Measurements from ENCODE around the gene HNRNPL. TPM values are rescaled to one million over a fixed set of nuclear protein-coding genes. Genes with fewer than 3 reads are reported as not detected.

The HNRNPL gene
- total RNA-seq, 1 experiment from 2014 or later, result 443 TPM

DNA sequence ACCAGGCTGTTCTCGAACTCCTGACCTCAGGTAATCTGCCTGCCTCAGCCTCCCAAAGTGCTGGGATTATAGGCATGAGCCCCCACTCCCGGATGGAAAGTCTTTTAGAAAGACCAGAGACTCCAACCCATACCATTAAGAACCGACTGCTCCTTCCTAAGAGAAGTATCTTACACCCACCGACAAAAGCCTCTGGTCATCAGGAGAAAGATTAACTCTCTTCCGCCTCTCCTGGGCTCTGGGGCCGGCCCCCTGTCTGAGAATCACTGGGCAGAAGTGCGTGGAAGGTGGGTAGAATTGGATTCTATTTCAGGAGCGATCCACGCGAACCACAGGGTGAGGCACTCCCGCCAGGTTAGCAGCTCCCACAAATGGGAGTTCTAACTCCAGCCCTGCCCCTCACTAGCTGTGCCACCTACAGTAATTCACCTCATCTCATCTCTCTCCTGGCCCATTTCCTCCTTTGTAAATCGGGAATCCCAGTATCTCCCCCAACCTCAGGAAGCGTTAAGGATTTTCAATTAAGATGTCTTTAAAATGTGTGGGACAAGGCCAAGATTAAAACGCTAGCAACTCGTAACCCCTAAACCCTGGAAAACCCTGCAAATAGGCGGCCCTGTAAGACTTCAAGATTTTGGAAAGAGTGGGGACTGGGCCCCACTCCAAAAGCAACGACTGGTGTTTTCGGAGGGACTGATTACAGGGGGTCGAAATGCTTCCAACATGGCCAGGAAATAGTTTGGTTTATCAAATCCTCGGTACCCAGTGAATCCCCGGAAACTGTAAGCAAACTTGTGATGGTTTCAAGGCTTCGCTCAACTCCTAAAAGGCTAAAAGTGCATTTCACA is 1.3 kb downstream of the HNRNPL start:
- no peaks in the 10 kb centered on the region for H3K9me2 ChIP-seq (ENCODE audit: insufficient read depth)
- H3K4me3 ChIP-seq, result peak overlapping the region; percentile 79
- no peaks in the 10 kb centered on the region for H3K27me3 ChIP-seq (ENCODE audit: insufficient read depth, low read depth)
- H3K27ac ChIP-seq, result peak overlapping the region; percentile 93
- intact Hi-C loops (cut with micrococcal nuclease; ENCODE audit: unreplicated experiment), result no loop called here
- peak overlapping the region; percentile 97 for H3K4me2 ChIP-seq
- TF ChIP-seq, protein P1, sequence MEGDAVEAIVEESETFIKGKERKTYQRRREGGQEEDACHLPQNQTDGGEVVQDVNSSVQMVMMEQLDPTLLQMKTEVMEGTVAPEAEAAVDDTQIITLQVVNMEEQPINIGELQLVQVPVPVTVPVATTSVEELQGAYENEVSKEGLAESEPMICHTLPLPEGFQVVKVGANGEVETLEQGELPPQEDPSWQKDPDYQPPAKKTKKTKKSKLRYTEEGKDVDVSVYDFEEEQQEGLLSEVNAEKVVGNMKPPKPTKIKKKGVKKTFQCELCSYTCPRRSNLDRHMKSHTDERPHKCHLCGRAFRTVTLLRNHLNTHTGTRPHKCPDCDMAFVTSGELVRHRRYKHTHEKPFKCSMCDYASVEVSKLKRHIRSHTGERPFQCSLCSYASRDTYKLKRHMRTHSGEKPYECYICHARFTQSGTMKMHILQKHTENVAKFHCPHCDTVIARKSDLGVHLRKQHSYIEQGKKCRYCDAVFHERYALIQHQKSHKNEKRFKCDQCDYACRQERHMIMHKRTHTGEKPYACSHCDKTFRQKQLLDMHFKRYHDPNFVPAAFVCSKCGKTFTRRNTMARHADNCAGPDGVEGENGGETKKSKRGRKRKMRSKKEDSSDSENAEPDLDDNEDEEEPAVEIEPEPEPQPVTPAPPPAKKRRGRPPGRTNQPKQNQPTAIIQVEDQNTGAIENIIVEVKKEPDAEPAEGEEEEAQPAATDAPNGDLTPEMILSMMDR (conservative IDR thresholded peaks at IDR 0.05), result no peak
- TF ChIP-seq EZH2 (IDR thresholded peaks at IDR 0.05; ENCODE audit: low read depth), result no peak
- peaks cover 71% of the 10 kb centered on the region for H3F3A ChIP-seq (ENCODE audit: insufficient read depth, low read depth)
- no peak overlapping the region for H2AFZ ChIP-seq
- H3K79me2 ChIP-seq (ENCODE audit: low read depth), result peaks cover 67% of the 10 kb centered on the region
- DNase-seq, result no peak
- peaks cover 37% of the 10 kb centered on the region for H3K36me3 ChIP-seq (ENCODE audit: low read depth)
- peaks cover 31% of the 10 kb centered on the region for H3K4me1 ChIP-seq (replicated peaks; ENCODE audit: insufficient read depth)
- no peaks in the 10 kb centered on the region for H3K9me3 ChIP-seq (ENCODE audit: insufficient read depth, low read depth)
- peaks cover 54% of the 10 kb centered on the region for H4K20me1 ChIP-seq (ENCODE audit: insufficient read depth)
- ChIA-PET POLR2A (ENCODE audit: unreplicated experiment) (interaction anchor here (0.5 to 0.8 kb wide), 5 partner anchors 49 to 309 kb away, joined by 3 to 25 read pairs (median 4); partner anchors contain the start of gene ACTN4), CTCF (interaction anchor here (0.9 kb wide), 2 partner anchors 81 to 82 kb away, joined by 3 to 9 read pairs; partner anchors contain the start of genes MRPS12 and SARS2)
- BruUV-seq (replicated peaks), result TSS peak; percentile 38

DNA sequence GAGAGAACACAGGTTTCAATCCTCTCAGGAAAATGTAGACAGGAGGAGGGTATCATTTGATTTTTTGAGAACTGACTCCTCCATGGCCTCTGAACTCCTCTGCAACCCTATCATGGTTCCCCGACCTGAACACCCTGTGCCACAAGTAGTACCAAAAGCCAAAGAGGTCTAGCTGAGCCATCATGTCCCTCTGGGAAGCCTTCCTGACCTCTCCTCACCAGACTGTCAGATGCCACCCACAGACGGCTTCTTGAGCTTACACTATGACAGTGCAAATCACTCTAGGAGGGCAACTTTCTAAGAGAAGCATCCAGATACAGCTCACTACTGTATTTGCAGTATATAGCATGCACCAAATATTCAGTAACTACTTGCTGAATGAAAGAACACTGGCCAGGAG is 3.7 kb downstream of the HNRNPL start:
- TF ChIP-seq EZH2 (IDR thresholded peaks at IDR 0.05; ENCODE audit: low read depth), result no peak
- TF ChIP-seq, protein P1 (conservative IDR thresholded peaks at IDR 0.05), result no peak
- intact Hi-C loops (cut with micrococcal nuclease; ENCODE audit: unreplicated experiment), result no loop called here
- no peak for DNase-seq
- ChIA-PET POLR2A (ENCODE audit: unreplicated experiment) (no interaction called here), CTCF (no interaction called here)
- Histone ChIP-seq H3K4me1 (replicated peaks; ENCODE audit: insufficient read depth) (peaks cover 27% of the 10 kb centered on the region), H3K9me3 (ENCODE audit: insufficient read depth, low read depth) (no peaks in the 10 kb centered on the region), H4K20me1 (ENCODE audit: insufficient read depth) (peaks cover 69% of the 10 kb centered on the region), H3K79me2 (ENCODE audit: low read depth) (peaks cover 78% of the 10 kb centered on the region), H3K4me2 (no peak overlapping the region), H2AFZ (no peak overlapping the region), H3K4me3 (no peak overlapping the region), H3F3A (ENCODE audit: insufficient read depth, low read depth) (peaks cover 80% of the 10 kb centered on the region), H3K27me3 (ENCODE audit: insufficient read depth, low read depth) (no peaks in the 10 kb centered on the region), H3K27ac (no peak overlapping the region), H3K9me2 (ENCODE audit: insufficient read depth) (no peaks in the 10 kb centered on the region), H3K36me3 (ENCODE audit: low read depth) (peaks cover 58% of the 10 kb centered on the region)
- BruUV-seq (replicated peaks), result no TSS peak

GRCh38 chr19:38845374-38846024 is 4.3 kb downstream of the HNRNPL start:
- Histone ChIP-seq H3K4me1 (replicated peaks; ENCODE audit: insufficient read depth) (peaks cover 26% of the 10 kb centered on the region), H3K79me2 (ENCODE audit: low read depth) (peaks cover 79% of the 10 kb centered on the region), H3K9me2 (ENCODE audit: insufficient read depth) (no peaks in the 10 kb centered on the region), H4K20me1 (ENCODE audit: insufficient read depth) (peaks cover 69% of the 10 kb centered on the region), H3K27me3 (ENCODE audit: insufficient read depth, low read depth) (no peaks in the 10 kb centered on the region), H3F3A (ENCODE audit: insufficient read depth, low read depth) (peaks cover 81% of the 10 kb centered on the region), H3K4me3 (no peak overlapping the region), H3K4me2 (no peak overlapping the region), H3K36me3 (ENCODE audit: low read depth) (peaks cover 59% of the 10 kb centered on the region), H3K9me3 (ENCODE audit: insufficient read depth, low read depth) (no peaks in the 10 kb centered on the region), H2AFZ (no peak overlapping the region), H3K27ac (no peak overlapping the region; the same call in 1 of the 2 replicates)
- TF ChIP-seq, protein P1 (conservative IDR thresholded peaks at IDR 0.05), result no peak
- no peak for TF ChIP-seq EZH2 (IDR thresholded peaks at IDR 0.05; ENCODE audit: low read depth)
- BruUV-seq (replicated peaks), result no TSS peak
- POLR2A ChIA-PET (ENCODE audit: unreplicated experiment), result no interaction called here
- CTCF ChIA-PET, result no interaction called here
- intact Hi-C loops (cut with micrococcal nuclease; ENCODE audit: unreplicated experiment), result no loop called here
- no peak for DNase-seq

All from PC-9 (cell line).